ENCODE measurements around the gene PFKFB1.
"Not testable (repeated sequence)": the region's sequence is repeated elsewhere in the genome, so short reads cannot be mapped to it uniquely, and the experiment has no call there.

The PFKFB1 gene

GRCh38 chrX:54994668-54995351 is 822 bp upstream of the PFKFB1 start:
- peak overlapping the region in 3 of 5 donors; percentile 22 to 42 (median 28) for H3K4me3 ChIP-seq (ENCODE audit: low read depth in 1 of 5, low read length in 5 of 5)
- H3K9ac ChIP-seq (ENCODE audit: low read length in 5 of 5): no peak overlapping the region
- H3K9me3 ChIP-seq (ENCODE audit: control insufficient read depth in 5 of 5, low read length in 5 of 5): peaks cover 0 to 3% (median 0%) of the 10 kb centered on the region in 5 donors
- peaks cover 0 to 8% (median 3%) of the 10 kb centered on the region in 5 donors for H3K27me3 ChIP-seq (ENCODE audit: control insufficient read depth in 5 of 5, insufficient read depth in 4 of 5, low read length in 5 of 5)
- H3K4me1 ChIP-seq (ENCODE audit: control insufficient read depth in 5 of 5, insufficient read depth in 5 of 5, low read length in 5 of 5): peaks cover 0 to 32% (median 24%) of the 10 kb centered on the region in 5 donors
- no peaks in the 10 kb centered on the region for H3K36me3 ChIP-seq (ENCODE audit: control insufficient read depth in 5 of 5, insufficient read depth in 5 of 5, low read length in 5 of 5)
- H3K27ac ChIP-seq (ENCODE audit: low read depth, low read length): peak overlapping the region; percentile 86

- Histone ChIP-seq H3K9me3 (ENCODE audit: control insufficient read depth in 5 of 5, low read length in 5 of 5) (no peaks in the 10 kb centered on the region), H3K27ac (ENCODE audit: low read depth, low read length) (peak overlapping the region; percentile 82), H3K4me1 (ENCODE audit: control insufficient read depth in 5 of 5, insufficient read depth in 5 of 5, low read length in 5 of 5) (peaks cover 0 to 25% (median 21%) of the 10 kb centered on the region in 5 donors), H3K9ac (ENCODE audit: low read length in 5 of 5) (peak overlapping the region in 1 of 5 donors; percentile 22), H3K36me3 (ENCODE audit: control insufficient read depth in 5 of 5, insufficient read depth in 5 of 5, low read length in 5 of 5) (no peaks in the 10 kb centered on the region), H3K4me3 (ENCODE audit: low read depth in 1 of 5, low read length in 5 of 5) (peak overlapping the region in 2 of 5 donors; percentile 22 to 33), H3K27me3 (ENCODE audit: control insufficient read depth in 5 of 5, insufficient read depth in 4 of 5, low read length in 5 of 5) (peaks cover 0 to 8% (median 3%) of the 10 kb centered on the region in 5 donors)
These were observed 921 bp downstream of the PFKFB1 start for GRCh38 chrX:54992911-54993622.

GRCh38 chrX:54991706-54992105 is 2.3 kb downstream of the PFKFB1 start:
- H3K4me3 ChIP-seq (ENCODE audit: low read depth in 1 of 5, low read length in 5 of 5): no peak overlapping the region
- H3K27ac ChIP-seq (ENCODE audit: low read depth, low read length): no peak overlapping the region

GRCh38 chrX:54983306-54983705 is 10.7 kb downstream of the PFKFB1 start:
- H3K27me3 ChIP-seq (ENCODE audit: control insufficient read depth in 5 of 5, insufficient read depth in 4 of 5, low read length in 5 of 5); H3K9ac ChIP-seq (ENCODE audit: low read length in 5 of 5); H3K9me3 ChIP-seq (ENCODE audit: control insufficient read depth in 5 of 5, low read length in 5 of 5): not testable (repeated sequence)

More at GRCh38 chrX:54991706-54992105, 2.3 kb downstream of the PFKFB1 start:
- no peaks in the 10 kb centered on the region for H3K9me3 ChIP-seq (ENCODE audit: control insufficient read depth in 5 of 5, low read length in 5 of 5)
- peaks cover 0 to 8% (median 1%) of the 10 kb centered on the region in 5 donors for H3K27me3 ChIP-seq (ENCODE audit: control insufficient read depth in 5 of 5, insufficient read depth in 4 of 5, low read length in 5 of 5)
- no peak overlapping the region for H3K9ac ChIP-seq (ENCODE audit: low read length in 5 of 5)
- H3K4me1 ChIP-seq (ENCODE audit: control insufficient read depth in 5 of 5, insufficient read depth in 5 of 5, low read length in 5 of 5): peaks cover 0 to 25% (median 17%) of the 10 kb centered on the region in 5 donors
- H3K36me3 ChIP-seq (ENCODE audit: control insufficient read depth in 5 of 5, insufficient read depth in 5 of 5, low read length in 5 of 5): no peaks in the 10 kb centered on the region

GRCh38 chrX:54980334-54980733 is 13.7 kb downstream of the PFKFB1 start:
- Histone ChIP-seq H3K27ac (ENCODE audit: low read depth, low read length) (no peak overlapping the region), H3K27me3 (ENCODE audit: control insufficient read depth in 5 of 5, insufficient read depth in 4 of 5, low read length in 5 of 5) (peaks cover 0 to 3% (median 0%) of the 10 kb centered on the region in 5 donors), H3K36me3 (ENCODE audit: control insufficient read depth in 5 of 5, insufficient read depth in 5 of 5, low read length in 5 of 5) (peaks cover 0 to 6% (median 0%) of the 10 kb centered on the region in 5 donors), H3K9ac (ENCODE audit: low read length in 5 of 5) (no peak overlapping the region), H3K4me1 (ENCODE audit: control insufficient read depth in 5 of 5, insufficient read depth in 5 of 5, low read length in 5 of 5) (peaks cover 0 to 8% (median 0%) of the 10 kb centered on the region in 5 donors), H3K4me3 (ENCODE audit: low read depth in 1 of 5, low read length in 5 of 5) (no peak overlapping the region), H3K9me3 (ENCODE audit: control insufficient read depth in 5 of 5, low read length in 5 of 5) (peaks cover 0 to 5% (median 0%) of the 10 kb centered on the region in 5 donors)

More at GRCh38 chrX:54983306-54983705, 10.7 kb downstream of the PFKFB1 start:
- not testable (repeated sequence) for H3K27ac ChIP-seq (ENCODE audit: low read depth, low read length); H3K4me1 ChIP-seq (ENCODE audit: control insufficient read depth in 5 of 5, insufficient read depth in 5 of 5, low read length in 5 of 5); H3K36me3 ChIP-seq (ENCODE audit: control insufficient read depth in 5 of 5, insufficient read depth in 5 of 5, low read length in 5 of 5); H3K4me3 ChIP-seq (ENCODE audit: low read depth in 1 of 5, low read length in 5 of 5)

GRCh38 chrX:54979432-54979831 is 14.6 kb downstream of the PFKFB1 start:
- peaks cover 0 to 5% (median 0%) of the 10 kb centered on the region in 5 donors for H3K9me3 ChIP-seq (ENCODE audit: control insufficient read depth in 5 of 5, low read length in 5 of 5)
- H3K9ac ChIP-seq (ENCODE audit: low read length in 5 of 5): no peak overlapping the region
- no peak overlapping the region for H3K27ac ChIP-seq (ENCODE audit: low read depth, low read length)
- H3K36me3 ChIP-seq (ENCODE audit: control insufficient read depth in 5 of 5, insufficient read depth in 5 of 5, low read length in 5 of 5): peaks cover 0 to 6% (median 0%) of the 10 kb centered on the region in 5 donors
- H3K4me1 ChIP-seq (ENCODE audit: control insufficient read depth in 5 of 5, insufficient read depth in 5 of 5, low read length in 5 of 5): peaks cover 0 to 8% (median 0%) of the 10 kb centered on the region in 5 donors
- no peaks in the 10 kb centered on the region for H3K27me3 ChIP-seq (ENCODE audit: control insufficient read depth in 5 of 5, insufficient read depth in 4 of 5, low read length in 5 of 5)
- H3K4me3 ChIP-seq (ENCODE audit: low read depth in 1 of 5, low read length in 5 of 5): peak overlapping the region in 1 of 5 donors; percentile 4

- Histone ChIP-seq H3K4me3 (ENCODE audit: low read depth in 1 of 5, low read length in 5 of 5) (no peak overlapping the region), H3K27ac (ENCODE audit: low read depth, low read length) (no peak overlapping the region), H3K9ac (ENCODE audit: low read length in 5 of 5) (no peak overlapping the region), H3K36me3 (ENCODE audit: control insufficient read depth in 5 of 5, insufficient read depth in 5 of 5, low read length in 5 of 5) (peaks cover 0 to 2% (median 0%) of the 10 kb centered on the region in 5 donors), H3K4me1 (ENCODE audit: control insufficient read depth in 5 of 5, insufficient read depth in 5 of 5, low read length in 5 of 5) (peaks cover 0 to 8% (median 0%) of the 10 kb centered on the region in 5 donors), H3K27me3 (ENCODE audit: control insufficient read depth in 5 of 5, insufficient read depth in 4 of 5, low read length in 5 of 5) (no peaks in the 10 kb centered on the region), H3K9me3 (ENCODE audit: control insufficient read depth in 5 of 5, low read length in 5 of 5) (peaks cover 0 to 3% (median 0%) of the 10 kb centered on the region in 5 donors)
These were observed 15.5 kb downstream of the PFKFB1 start for GRCh38 chrX:54978448-54978847.

- Histone ChIP-seq H3K4me3 (ENCODE audit: low read depth in 1 of 5, low read length in 5 of 5) (no peak overlapping the region), H3K36me3 (ENCODE audit: control insufficient read depth in 5 of 5, insufficient read depth in 5 of 5, low read length in 5 of 5) (no peaks in the 10 kb centered on the region), H3K27me3 (ENCODE audit: control insufficient read depth in 5 of 5, insufficient read depth in 4 of 5, low read length in 5 of 5) (no peaks in the 10 kb centered on the region), H3K27ac (ENCODE audit: low read depth, low read length) (no peak overlapping the region), H3K4me1 (ENCODE audit: control insufficient read depth in 5 of 5, insufficient read depth in 5 of 5, low read length in 5 of 5) (peaks cover 0 to 8% (median 0%) of the 10 kb centered on the region in 5 donors), H3K9ac (ENCODE audit: low read length in 5 of 5) (no peak overlapping the region), H3K9me3 (ENCODE audit: control insufficient read depth in 5 of 5, low read length in 5 of 5) (no peaks in the 10 kb centered on the region)
These were observed 16.6 kb downstream of the PFKFB1 start for GRCh38 chrX:54977387-54977786.

GRCh38 chrX:54964766-54965497 is 29.1 kb downstream of the PFKFB1 start:
- peaks cover 0 to 7% (median 5%) of the 10 kb centered on the region in 5 donors for H3K9me3 ChIP-seq (ENCODE audit: control insufficient read depth in 5 of 5, low read length in 5 of 5)
- no peak overlapping the region for H3K4me3 ChIP-seq (ENCODE audit: low read depth in 1 of 5, low read length in 5 of 5)
- H3K9ac ChIP-seq (ENCODE audit: low read length in 5 of 5): no peak overlapping the region

More at GRCh38 chrX:54964766-54965497, 29.1 kb downstream of the PFKFB1 start:
- Histone ChIP-seq H3K36me3 (ENCODE audit: control insufficient read depth in 5 of 5, insufficient read depth in 5 of 5, low read length in 5 of 5) (peaks cover 0 to 6% (median 0%) of the 10 kb centered on the region in 5 donors), H3K27me3 (ENCODE audit: control insufficient read depth in 5 of 5, insufficient read depth in 4 of 5, low read length in 5 of 5) (peaks cover 0 to 8% (median 0%) of the 10 kb centered on the region in 5 donors), H3K27ac (ENCODE audit: low read depth, low read length) (no peak overlapping the region), H3K4me1 (ENCODE audit: control insufficient read depth in 5 of 5, insufficient read depth in 5 of 5, low read length in 5 of 5) (peaks cover 0 to 7% (median 0%) of the 10 kb centered on the region in 5 donors)
